ENCODE results near the gene GRIN1. TPM values are rescaled to one million over a fixed set of nuclear protein-coding genes. Genes with fewer than 3 reads are reported as not detected.
A peak's percentile ranks its signal among the peaks of the same experiment; 100 is the strongest.

Gene GRIN1
- total and polyA plus RNA-seq, 2 of the 13 experiments (the other 11 are each of a cell fraction or from before 2014, with no cell fraction given): 0.13 TPM; not detected in 1

GRCh38 chr9:137200311-137201204 lies 61.6 kb downstream of the GRIN1 start, which contains the start of gene TPRN (continued):
- TF ChIP-seq SKIL (CRISPR knock-in tag; IDR thresholded peaks at IDR 0.05; ENCODE audit: borderline replicate concordance) (peak; percentile 75; the same call in 1 of the 2 replicates), HOXA9 (CRISPR knock-in tag; IDR thresholded peaks at IDR 0.05; ENCODE audit: borderline replicate concordance) (peak; percentile 52; the same call in 1 of the 2 replicates), MIER3 (CRISPR knock-in tag; IDR thresholded peaks at IDR 0.05; ENCODE audit: borderline replicate concordance) (peak; percentile 89), ZNF619 (CRISPR knock-in tag; IDR thresholded peaks at IDR 0.05) (no peak), MLXIP (CRISPR knock-in tag; IDR thresholded peaks at IDR 0.05; ENCODE audit: borderline replicate concordance) (no peak; the same call in 1 of the 2 replicates), NFATC3 (CRISPR knock-in tag; IDR thresholded peaks at IDR 0.05) (no peak), ZNF567 (CRISPR knock-in tag; IDR thresholded peaks at IDR 0.05; ENCODE audit: borderline replicate concordance) (0 out of 2 replicates have a peak, but pooled peaks have one; percentile 71), CREB3 (CRISPR knock-in tag; IDR thresholded peaks at IDR 0.05) (no peak; the same call in 1 of the 2 replicates), CBFB (CRISPR knock-in tag; IDR thresholded peaks at IDR 0.05) (no peak), ZNF3 (CRISPR knock-in tag; IDR thresholded peaks at IDR 0.05) (no peak), RFXAP (CRISPR knock-in tag; IDR thresholded peaks at IDR 0.05; ENCODE audit: borderline replicate concordance) (peak; percentile 79), TOE1 (CRISPR knock-in tag; IDR thresholded peaks at IDR 0.05) (0 out of 2 replicates have a peak, but pooled peaks have one; percentile 67), ATRX (CRISPR knock-in tag; IDR thresholded peaks at IDR 0.05; ENCODE audit: borderline replicate concordance) (no peak), AGO1 (IDR thresholded peaks at IDR 0.05; ENCODE audit: low read depth, low read length, poor library complexity, severe bottlenecking) (peak; percentile 84), RNF2 (conservative IDR thresholded peaks at IDR 0.05; ENCODE audit: low read depth) (no peak), ZBTB8A (CRISPR knock-in tag; IDR thresholded peaks at IDR 0.05; ENCODE audit: borderline replicate concordance, low read depth) (no peak), ZNF234 (CRISPR knock-in tag; conservative IDR thresholded peaks at IDR 0.05) (no peak), ZNF576 (CRISPR knock-in tag; IDR thresholded peaks at IDR 0.05) (no peak), HES4 (CRISPR knock-in tag; IDR thresholded peaks at IDR 0.05; ENCODE audit: borderline replicate concordance) (peak; percentile 84), HMGXB4 (CRISPR knock-in tag; IDR thresholded peaks at IDR 0.05; ENCODE audit: borderline replicate concordance in 1 of 2, low read depth in 1 of 2) (peak; percentile 40 to 69; a peak in 2 of 4 replicates)

Measured in HepG2 (cell line).